H9 (cell line): Measurements from ENCODE around the gene OR1J2. TPM values are rescaled to one million over a fixed set of nuclear protein-coding genes. Genes with fewer than 3 reads are reported as not detected.
A peak's percentile ranks its signal among the peaks of the same experiment; 100 is the strongest.

Experiments used
- DNase-seq: peaks from one replicate; pipeline ENCODE4 v3.0.0-alpha.2; 2017
- H2AFZ ChIP-seq: one replicate; pipeline ENCODE4 v1.6.1; 2013; ENCODE audit warnings: mild to moderate bottlenecking, low read length, control low read depth, moderate library complexity
- H2AK5ac ChIP-seq: 2 replicates; pipeline ENCODE4 v1.6.1; 2013; ENCODE audit warnings: low read length, control low read depth, mixed read lengths; ENCODE audit not compliant: insufficient read length
- H2BK120ac ChIP-seq: one replicate; pipeline ENCODE4 v1.6.1; 2013; ENCODE audit warnings: low read depth, mild to moderate bottlenecking, low read length, control low read depth, inconsistent platforms; ENCODE audit not compliant: poor library complexity, severe bottlenecking
- H2BK12ac ChIP-seq: 2 replicates; pipeline ENCODE4 v1.6.1; 2013; ENCODE audit warnings: low read length, control low read depth, mixed read lengths, low read depth; ENCODE audit not compliant: insufficient read length
- H2BK15ac ChIP-seq: 2 replicates; pipeline ENCODE4 v1.6.1; 2013; ENCODE audit warnings: low read depth, low read length, control low read depth
- H2BK20ac ChIP-seq: one replicate; pipeline ENCODE4 v1.6.1; 2013; ENCODE audit warnings: low read depth, mild to moderate bottlenecking, low read length, control low read depth, inconsistent platforms; ENCODE audit not compliant: poor library complexity, severe bottlenecking
- H2BK5ac ChIP-seq: 2 replicates; pipeline ENCODE4 v1.6.1; 2013; ENCODE audit warnings: low read length, control low read depth, mixed read lengths; ENCODE audit not compliant: insufficient read length
- H3K14ac ChIP-seq: 2 replicates; pipeline ENCODE4 v1.6.1; 2013; ENCODE audit warnings: low read length, control low read depth; ENCODE audit not compliant: insufficient read depth
- H3K18ac ChIP-seq: 2 replicates; pipeline ENCODE4 v1.6.1; 2013; ENCODE audit warnings: low read depth, mild to moderate bottlenecking, mixed read lengths, low read length, control low read depth; ENCODE audit not compliant: insufficient read length
- H3K23ac ChIP-seq: 2 replicates; pipeline ENCODE4 v1.6.1; 2013; ENCODE audit warnings: low read length, control low read depth, mixed read lengths, low read depth; ENCODE audit not compliant: insufficient read length
- H3K23me2 ChIP-seq: 2 replicates; pipeline ENCODE4 v1.6.1; 2013; ENCODE audit warnings: low read depth, mild to moderate bottlenecking, mixed read lengths, low read length, control low read depth; ENCODE audit not compliant: insufficient read length, poor library complexity, severe bottlenecking
- H3K27ac ChIP-seq: 2 replicates; pipeline ENCODE4 v1.5.1; 2013; ENCODE audit warnings: low read length, control low read depth, mixed read lengths, low read depth; ENCODE audit not compliant: insufficient read length
- H3K27me3 ChIP-seq: 2 replicates; pipeline ENCODE4 v1.6.1; 2013; ENCODE audit warnings: low read length, control low read depth, inconsistent platforms; ENCODE audit not compliant: insufficient read depth
- H3K4ac ChIP-seq: 2 replicates; pipeline ENCODE4 v1.6.1; 2013; ENCODE audit warnings: low read depth, mild to moderate bottlenecking, control low read depth, inconsistent platforms, low read length, moderate library complexity
- H3K4me1 ChIP-seq: 2 replicates; pipeline ENCODE4 v1.6.1; 2013; ENCODE audit warnings: low read length, control low read depth, inconsistent platforms; ENCODE audit not compliant: insufficient read depth
- H3K4me2 ChIP-seq: 2 replicates; pipeline ENCODE4 v1.6.1; 2013; ENCODE audit warnings: low read length, control low read depth, mixed read lengths; ENCODE audit not compliant: insufficient read length, insufficient read depth
- H3K56ac ChIP-seq: 2 replicates; pipeline ENCODE4 v1.6.1; 2013; ENCODE audit warnings: low read depth, mild to moderate bottlenecking, mixed read lengths, low read length, control low read depth; ENCODE audit not compliant: insufficient read length
- H3K79me1 ChIP-seq: 2 replicates; pipeline ENCODE4 v1.6.1; 2013; ENCODE audit warnings: low read depth, mild to moderate bottlenecking, moderate library complexity, low read length, control low read depth, inconsistent platforms; ENCODE audit not compliant: insufficient read depth, poor library complexity, severe bottlenecking
- H3K79me2 ChIP-seq: 2 replicates; pipeline ENCODE4 v1.6.1; 2013; ENCODE audit warnings: low read length, control low read depth, inconsistent platforms; ENCODE audit not compliant: insufficient read depth
- H3K9ac ChIP-seq: 2 replicates; pipeline ENCODE4 v1.6.1; 2013; ENCODE audit warnings: low read length, control low read depth, mixed read lengths; ENCODE audit not compliant: insufficient read length; ENCODE audit errors: extremely low read depth
- H3K9me3 ChIP-seq: one replicate; pipeline ENCODE4 v1.6.1; 2013; ENCODE audit warnings: low read depth, low read length, inconsistent platforms; ENCODE audit not compliant: control insufficient read depth
- H3T11ph ChIP-seq: one replicate; pipeline ENCODE4 v1.6.1; 2013; ENCODE audit warnings: mild to moderate bottlenecking, low read length, control low read depth, inconsistent platforms
- H4K20me1 ChIP-seq: one replicate; pipeline ENCODE4 v1.6.1; 2013; ENCODE audit not compliant: control insufficient read depth, insufficient read length, insufficient read depth
- H4K5ac ChIP-seq: 2 replicates; pipeline ENCODE4 v1.6.1; 2013; ENCODE audit warnings: low read depth, mild to moderate bottlenecking, mixed read lengths, low read length, control low read depth; ENCODE audit not compliant: insufficient read length
- H4K8ac ChIP-seq: replicated peaks from 2 replicates; pipeline ENCODE4 v1.6.1; 2013; ENCODE audit warnings: low read length, control low read depth, mixed read lengths, low read depth; ENCODE audit not compliant: insufficient read length
- H4K91ac ChIP-seq: 2 replicates; pipeline ENCODE4 v1.6.1; 2013; ENCODE audit warnings: low read depth, mild to moderate bottlenecking, moderate library complexity, mixed read lengths, low read length, control low read depth; ENCODE audit not compliant: insufficient read length
- H3K27ac Mint-ChIP-seq, 3 experiments: 2 replicates in 2 of 3; 3 replicates in 1 of 3; pipeline ENCODE4 v1.8.0; 2020 to 2021; ENCODE audit warnings: mixed read lengths in 3 of 3, mild to moderate bottlenecking in 1 of 3, moderate library complexity in 1 of 3
- H3K27me3 Mint-ChIP-seq: 2 replicates; pipeline ENCODE4 v1.8.0; 2021; ENCODE audit warnings: low read depth, mild to moderate bottlenecking, moderate library complexity, mixed read lengths
- H3K36me3 Mint-ChIP-seq, 3 experiments: 2 replicates in 2 of 3; 3 replicates in 1 of 3; pipeline ENCODE4 v1.8.0; 2020 to 2021; ENCODE audit warnings: low read depth in 3 of 3, mixed read lengths in 3 of 3; ENCODE audit not compliant: insufficient read depth in 1 of 3
- H3K4me1 Mint-ChIP-seq, 2 experiments: 2 replicates each; pipeline ENCODE4 v1.8.0; 2020; ENCODE audit warnings: mixed read lengths in 2 of 2
- H3K4me3 Mint-ChIP-seq, 2 experiments: 2 replicates in 1 of 2; 3 replicates in 1 of 2; pipeline ENCODE4 v1.8.0; 2020 to 2021; ENCODE audit warnings: mild to moderate bottlenecking in 2 of 2, mixed read lengths in 2 of 2, moderate library complexity in 1 of 2
- H3K9me3 Mint-ChIP-seq, 2 experiments: 2 replicates in 1 of 2; 3 replicates in 1 of 2; pipeline ENCODE4 v1.8.0; 2020; ENCODE audit warnings: mild to moderate bottlenecking in 2 of 2, mixed read lengths in 2 of 2, moderate library complexity in 1 of 2
- WGBS: extraction: QIAGEN DNeasy Blood & Tissue Kit; methylation state at CpG from one replicate; pipeline ENCODE4 v1.1.7; 2013; ENCODE audit warnings: missing lambda C conversion rate, low lambda C conversion rate, mixed read lengths; ENCODE audit not compliant: insufficient read length; ENCODE audit errors: extremely low coverage; 5-methylcytosine and 5-hydroxymethylcytosine counted together
- total RNA-seq: library from RNA; stranded (reverse); gene quantifications from 2 replicates; pipeline ENCODE4 v1.2.1, GENCODE V29; 2021
- TF ChIP-seq, protein P1 (sequence below): fragments of 200-600 bp; sonication (generic); conservative IDR thresholded peaks from 3 replicates; pipeline ENCODE4 v1.8.0; 2021; ENCODE audit warnings: antibody characterized with exemption, mild to moderate bottlenecking

Gene OR1J2
- total RNA-seq, 1 experiment from 2014 or later: not detected

- Histone ChIP-seq H3K27ac (no peak overlapping the region), H2BK120ac (no peak overlapping the region), H4K5ac (no peak overlapping the region), H3K9ac (no peak overlapping the region), H3K14ac (no peak overlapping the region), H3T11ph (no peak overlapping the region), H2AK5ac (no peak overlapping the region), H3K4me1 (no peaks in the 10 kb centered on the region), H3K23me2 (no peaks in the 10 kb centered on the region), H3K79me1 (no peaks in the 10 kb centered on the region), H3K79me2 (no peaks in the 10 kb centered on the region), H4K91ac (no peak overlapping the region), H4K20me1 (no peaks in the 10 kb centered on the region), H3K27me3 (no peaks in the 10 kb centered on the region), H3K18ac (peak overlapping the region; percentile 35), H3K4ac (no peak overlapping the region), H3K9me3 (peaks cover 33% of the 10 kb centered on the region), H3K56ac (no peak overlapping the region), H3K23ac (no peak overlapping the region), H2BK5ac (no peak overlapping the region), H2BK15ac (no peak overlapping the region), H2BK20ac (no peak overlapping the region), H2AFZ (no peak overlapping the region), H2BK12ac (no peak overlapping the region), H3K4me2 (no peak overlapping the region), H4K8ac (no peak overlapping the region)
- Mint-ChIP-seq H3K27ac (no peak overlapping the region), H3K4me1 (no peaks in the 10 kb centered on the region), H3K27me3 (no peaks in the 10 kb centered on the region), H3K9me3 (peaks cover 82 to 84% of the 10 kb centered on the region in 2 experiments), H3K36me3 (peaks cover 0 to 9% (median 0%) of the 10 kb centered on the region in 3 experiments; a peak in 3 of 7 replicates), H3K4me3 (no peak overlapping the region)
- peak; percentile 80 for DNase-seq
- no CpG with 5 or more reads among the region's 2 CpGs for WGBS
- TF ChIP-seq, protein P1, sequence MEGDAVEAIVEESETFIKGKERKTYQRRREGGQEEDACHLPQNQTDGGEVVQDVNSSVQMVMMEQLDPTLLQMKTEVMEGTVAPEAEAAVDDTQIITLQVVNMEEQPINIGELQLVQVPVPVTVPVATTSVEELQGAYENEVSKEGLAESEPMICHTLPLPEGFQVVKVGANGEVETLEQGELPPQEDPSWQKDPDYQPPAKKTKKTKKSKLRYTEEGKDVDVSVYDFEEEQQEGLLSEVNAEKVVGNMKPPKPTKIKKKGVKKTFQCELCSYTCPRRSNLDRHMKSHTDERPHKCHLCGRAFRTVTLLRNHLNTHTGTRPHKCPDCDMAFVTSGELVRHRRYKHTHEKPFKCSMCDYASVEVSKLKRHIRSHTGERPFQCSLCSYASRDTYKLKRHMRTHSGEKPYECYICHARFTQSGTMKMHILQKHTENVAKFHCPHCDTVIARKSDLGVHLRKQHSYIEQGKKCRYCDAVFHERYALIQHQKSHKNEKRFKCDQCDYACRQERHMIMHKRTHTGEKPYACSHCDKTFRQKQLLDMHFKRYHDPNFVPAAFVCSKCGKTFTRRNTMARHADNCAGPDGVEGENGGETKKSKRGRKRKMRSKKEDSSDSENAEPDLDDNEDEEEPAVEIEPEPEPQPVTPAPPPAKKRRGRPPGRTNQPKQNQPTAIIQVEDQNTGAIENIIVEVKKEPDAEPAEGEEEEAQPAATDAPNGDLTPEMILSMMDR: peak; percentile 67
Measured at GRCh38 chr9:122498883-122499288, 11.7 kb upstream of the OR1J2 start.
